Ishikawa (cell line): ENCODE data around the gene CPA5.

Experiments
- CEBPB ChIP-seq: IDR thresholded peaks from 2 replicates; pipeline ENCODE4 v1.6.1; 2012
- CREB1 ChIP-seq: IDR thresholded peaks from 2 replicates; pipeline ENCODE4 v1.6.1; 2012; ENCODE audit warnings: low read depth
- FOXM1 ChIP-seq: IDR thresholded peaks from 2 replicates; pipeline ENCODE4 v1.6.1; 2012; ENCODE audit warnings: low read depth, borderline replicate concordance
- RAD21 ChIP-seq: IDR thresholded peaks from 2 replicates; pipeline ENCODE4 v1.6.1; 2012; ENCODE audit warnings: low read depth
- REST ChIP-seq: IDR thresholded peaks from 2 replicates; pipeline ENCODE4 v1.6.1; 2012; ENCODE audit warnings: low read depth, mild to moderate bottlenecking
- TAF1 ChIP-seq: IDR thresholded peaks from 2 replicates; pipeline ENCODE4 v1.6.1; 2012; ENCODE audit warnings: low read depth, mild to moderate bottlenecking
- TCF12 ChIP-seq: IDR thresholded peaks from 2 replicates; pipeline ENCODE4 v1.6.1; 2012; ENCODE audit warnings: low read depth
- USF1 ChIP-seq: IDR thresholded peaks from 2 replicates; pipeline ENCODE4 v1.6.1; 2012
- YY1 ChIP-seq: IDR thresholded peaks from 2 replicates; pipeline ENCODE4 v1.6.1; 2012; ENCODE audit warnings: low read depth
- ZBTB7A ChIP-seq: IDR thresholded peaks from 2 replicates; pipeline ENCODE4 v1.6.1; 2012; ENCODE audit warnings: low read depth
- TF ChIP-seq, protein P1 (sequence below): IDR thresholded peaks from 2 replicates; pipeline ENCODE4 v1.6.1; 2012

- no peak for TF ChIP-seq TCF12
- TF ChIP-seq RAD21 = no peak
- no peak for TF ChIP-seq YY1
- TF ChIP-seq REST = no peak
- no peak for TF ChIP-seq USF1
- no peak for TF ChIP-seq ZBTB7A
- TF ChIP-seq CREB1 = no peak
- no peak for TF ChIP-seq CEBPB
- no peak for TF ChIP-seq TAF1
- TF ChIP-seq, protein P1, sequence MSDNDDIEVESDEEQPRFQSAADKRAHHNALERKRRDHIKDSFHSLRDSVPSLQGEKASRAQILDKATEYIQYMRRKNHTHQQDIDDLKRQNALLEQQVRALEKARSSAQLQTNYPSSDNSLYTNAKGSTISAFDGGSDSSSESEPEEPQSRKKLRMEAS = no peak
- TF ChIP-seq FOXM1 = no peak
Measured at GRCh38 chr7:130372402-130373165, 28.0 kb downstream of the CPA5 start.
